ENCODE measurements around the gene KCNJ9.

KCNJ9 gene

DNA sequence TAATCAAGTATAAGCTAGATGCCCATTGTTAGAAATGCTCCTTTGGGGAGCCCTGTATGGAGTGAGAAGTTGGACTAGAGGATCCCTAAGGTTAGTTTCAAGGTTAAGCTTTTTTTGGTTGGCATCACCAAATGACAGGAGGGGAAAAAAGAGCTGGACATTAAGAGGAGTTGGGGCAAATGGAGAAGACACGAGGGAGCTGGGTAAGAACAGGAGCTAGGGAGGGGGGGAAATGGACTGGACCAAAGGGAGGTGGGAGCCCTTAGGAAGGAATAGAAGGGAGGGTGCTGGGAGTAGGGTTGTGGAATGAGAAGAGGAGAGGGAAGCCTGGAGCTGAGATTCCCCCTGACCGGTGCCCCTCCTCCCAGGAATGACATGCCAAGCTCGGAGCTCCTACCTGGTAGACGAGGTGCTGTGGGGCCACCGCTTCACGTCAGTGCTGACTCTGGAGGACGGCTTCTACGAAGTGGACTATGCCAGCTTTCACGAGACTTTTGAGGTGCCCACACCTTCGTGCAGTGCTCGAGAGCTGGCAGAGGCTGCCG is 5.9 kb downstream of the KCNJ9 start:
- no peak overlapping the region for H3K4me3 ChIP-seq
- TF ChIP-seq, protein P1, sequence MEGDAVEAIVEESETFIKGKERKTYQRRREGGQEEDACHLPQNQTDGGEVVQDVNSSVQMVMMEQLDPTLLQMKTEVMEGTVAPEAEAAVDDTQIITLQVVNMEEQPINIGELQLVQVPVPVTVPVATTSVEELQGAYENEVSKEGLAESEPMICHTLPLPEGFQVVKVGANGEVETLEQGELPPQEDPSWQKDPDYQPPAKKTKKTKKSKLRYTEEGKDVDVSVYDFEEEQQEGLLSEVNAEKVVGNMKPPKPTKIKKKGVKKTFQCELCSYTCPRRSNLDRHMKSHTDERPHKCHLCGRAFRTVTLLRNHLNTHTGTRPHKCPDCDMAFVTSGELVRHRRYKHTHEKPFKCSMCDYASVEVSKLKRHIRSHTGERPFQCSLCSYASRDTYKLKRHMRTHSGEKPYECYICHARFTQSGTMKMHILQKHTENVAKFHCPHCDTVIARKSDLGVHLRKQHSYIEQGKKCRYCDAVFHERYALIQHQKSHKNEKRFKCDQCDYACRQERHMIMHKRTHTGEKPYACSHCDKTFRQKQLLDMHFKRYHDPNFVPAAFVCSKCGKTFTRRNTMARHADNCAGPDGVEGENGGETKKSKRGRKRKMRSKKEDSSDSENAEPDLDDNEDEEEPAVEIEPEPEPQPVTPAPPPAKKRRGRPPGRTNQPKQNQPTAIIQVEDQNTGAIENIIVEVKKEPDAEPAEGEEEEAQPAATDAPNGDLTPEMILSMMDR (IDR thresholded peaks at IDR 0.05), result no peak
- H3K27ac ChIP-seq, result peak overlapping the region; percentile 53 to 87
- no peak for DNase-seq (ENCODE audit: low spot score)

DNA sequence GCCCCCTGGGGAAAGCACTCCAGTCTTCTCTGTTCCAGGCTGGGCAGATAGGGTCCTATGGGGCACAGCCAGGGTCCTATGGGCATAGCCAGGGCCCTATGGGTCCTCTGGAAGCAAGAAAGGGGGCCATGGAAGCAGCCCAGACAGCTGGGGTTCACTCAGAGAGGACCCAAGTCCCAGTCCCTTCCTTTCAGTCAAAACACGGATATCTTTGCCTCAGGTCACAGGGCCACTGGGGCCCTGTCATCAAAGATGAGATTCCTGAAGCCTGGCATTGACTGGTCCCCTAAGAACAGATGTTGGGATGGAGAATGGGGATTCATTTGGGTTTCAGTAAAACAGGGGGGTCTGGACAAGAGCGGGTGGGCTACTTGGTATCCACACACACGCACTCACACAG is 8.5 kb downstream of the KCNJ9 start:
- TF ChIP-seq, protein P1 (IDR thresholded peaks at IDR 0.05), result no peak
- DNase-seq (ENCODE audit: low spot score), result no peak

DNA sequence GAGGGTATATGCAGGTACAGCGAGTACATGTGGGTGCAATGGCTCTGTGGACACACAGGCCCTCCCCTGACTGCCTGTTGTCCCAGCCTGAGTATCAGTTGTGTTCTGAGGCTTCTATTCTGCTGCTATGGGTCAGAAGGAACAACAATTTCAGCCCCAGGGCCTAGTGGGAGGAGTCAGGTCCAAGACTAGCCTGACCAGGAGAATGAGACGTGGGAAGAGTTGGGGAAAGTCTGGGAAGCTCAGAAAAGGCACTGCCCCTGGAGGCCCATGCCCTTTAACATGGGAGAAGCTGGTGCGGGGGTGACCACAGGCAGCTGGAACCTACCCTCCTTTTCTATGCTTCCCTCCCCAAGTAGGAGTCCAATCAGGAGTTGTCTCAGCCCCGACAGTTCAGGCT is 9.4 kb downstream of the KCNJ9 start:
- TF ChIP-seq, protein P1 (IDR thresholded peaks at IDR 0.05), result no peak
- no peak for DNase-seq (ENCODE audit: low spot score)

More for the DNA sequence above, 8.5 kb downstream of the KCNJ9 start:
- Histone ChIP-seq H3K27ac (no peak overlapping the region), H3K4me3 (no peak overlapping the region)

DNA sequence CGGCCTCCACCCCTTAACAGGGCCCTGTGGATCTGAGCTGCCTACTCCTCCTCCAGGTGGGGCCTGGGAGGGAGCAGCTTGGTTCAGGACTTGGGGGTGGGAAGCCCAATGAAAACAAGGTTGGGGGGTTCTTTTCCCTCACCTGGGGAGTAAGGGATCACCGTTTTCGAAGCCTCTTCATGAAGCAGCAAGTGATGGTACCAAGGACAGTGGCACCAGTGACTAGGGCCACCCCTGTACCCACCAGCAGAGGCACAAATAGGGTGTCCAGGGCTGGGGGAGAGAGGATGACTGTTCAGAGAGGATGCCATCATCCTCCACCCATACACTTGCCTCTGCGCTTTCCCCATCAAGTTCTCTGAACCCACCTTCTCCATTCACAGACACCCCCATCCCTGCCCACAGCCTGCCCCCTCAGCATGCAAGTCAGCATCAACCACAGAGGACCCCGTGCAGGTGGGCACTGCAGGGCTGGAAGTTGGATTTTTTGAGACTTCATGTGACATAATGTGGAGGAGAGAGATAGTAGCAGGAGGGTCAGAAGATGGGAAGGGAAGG is 10.4 kb downstream of the KCNJ9 start:
- H3K27ac ChIP-seq, result no peak overlapping the region
- DNase-seq (ENCODE audit: low spot score), result no peak
- H3K4me3 ChIP-seq, result no peak overlapping the region
- TF ChIP-seq, protein P1 (IDR thresholded peaks at IDR 0.05), result no peak

More for the DNA sequence above, 9.4 kb downstream of the KCNJ9 start:
- Histone ChIP-seq H3K4me3 (no peak overlapping the region), H3K27ac (no peak overlapping the region)

DNA sequence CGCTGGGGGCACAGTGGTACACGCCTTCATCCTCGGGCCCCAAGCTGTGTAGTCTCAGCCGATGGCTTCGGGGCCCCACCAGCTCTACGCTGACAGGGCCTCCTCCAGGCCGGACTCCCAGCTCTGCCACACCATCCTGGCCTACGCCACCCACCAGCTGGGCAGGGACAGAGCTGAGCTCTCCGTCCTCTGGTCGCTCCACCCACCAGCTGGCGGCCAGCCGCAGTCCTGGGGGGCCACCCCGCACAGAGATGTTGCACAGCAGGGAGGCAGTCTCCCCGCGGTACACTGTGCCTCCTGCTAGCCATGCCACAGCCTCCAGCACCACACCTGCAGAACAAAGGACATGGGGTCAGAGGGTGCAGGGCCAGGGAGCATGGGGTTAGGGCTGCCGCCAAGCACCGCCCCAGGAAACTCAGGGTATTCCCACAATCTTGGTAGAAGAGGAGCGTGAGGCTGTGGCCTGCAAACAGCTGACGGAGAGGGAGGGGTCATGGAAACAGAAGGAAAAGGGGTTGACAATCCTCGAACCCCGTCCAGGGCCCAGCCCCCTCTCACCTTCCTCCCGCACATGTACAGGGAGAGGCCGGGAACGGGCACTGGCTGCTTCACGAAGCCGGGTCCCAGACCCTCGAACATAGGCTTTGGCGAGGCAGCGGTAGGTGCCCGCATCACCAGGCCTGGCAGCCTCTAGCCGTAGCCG is 11.2 kb downstream of the KCNJ9 start:
- no peak for DNase-seq (ENCODE audit: low spot score)
- no peak overlapping the region for H3K4me3 ChIP-seq
- TF ChIP-seq, protein P1 (IDR thresholded peaks at IDR 0.05), result no peak
- H3K27ac ChIP-seq, result no peak overlapping the region

DNA sequence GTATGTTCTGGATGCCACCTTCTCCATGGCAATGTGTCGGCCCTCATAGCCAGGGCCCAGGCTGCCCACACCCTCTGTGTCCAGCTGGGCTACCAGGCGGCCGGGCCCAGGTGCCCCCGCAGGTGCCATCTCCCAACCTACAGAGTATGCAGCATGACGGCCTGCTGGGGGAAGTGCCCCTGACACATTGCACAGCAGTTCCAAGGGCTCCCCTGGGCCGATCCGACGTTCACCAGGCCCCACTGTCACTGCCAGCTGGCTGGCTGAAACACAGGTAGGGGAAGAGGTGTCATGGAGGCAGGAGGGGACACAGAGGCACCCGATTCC is 11.7 kb downstream of the KCNJ9 start:
- H3K4me3 ChIP-seq, result no peak overlapping the region
- TF ChIP-seq, protein P1 (IDR thresholded peaks at IDR 0.05), result no peak
- DNase-seq (ENCODE audit: low spot score), result no peak
- no peak overlapping the region for H3K27ac ChIP-seq
